Smooth muscle cell (in vitro differentiated cells): ENCODE measurements around the gene MAML3. TPM values are rescaled to one million over a fixed set of nuclear protein-coding genes. Genes with fewer than 3 reads are reported as not detected.

Source experiments
- DNase-seq: peaks from one replicate; lab custom pipeline; 2025; ENCODE audit not compliant: unreplicated experiment; lab: John Stamatoyannopoulos, UW
- H2AFZ ChIP-seq: fragments of 200-600 bp; sonication (generic); 2 replicates; pipeline ENCODE4 v1.6.0; 2016; ENCODE audit warnings: antibody characterized with exemption, low read depth, mild to moderate bottlenecking
- H3F3A ChIP-seq: fragments of 200-600 bp; sonication (generic); 2 replicates; pipeline ENCODE4 v1.6.0; 2017; ENCODE audit warnings: antibody characterized with exemption, low read depth
- H3K27ac ChIP-seq: fragments of 200-600 bp; sonication (generic); 2 replicates; pipeline ENCODE4 v1.5.1; 2016; ENCODE audit warnings: low read depth, mild to moderate bottlenecking
- H3K27me3 ChIP-seq: fragments of 200-600 bp; sonication (generic); 2 replicates; pipeline ENCODE4 v1.6.1; 2016; ENCODE audit warnings: low read depth, mild to moderate bottlenecking
- H3K36me3 ChIP-seq: fragments of 200-600 bp; sonication (generic); 2 replicates; pipeline ENCODE4 v1.5.1; 2016; ENCODE audit warnings: low read depth
- H3K4me1 ChIP-seq: fragments of 200-600 bp; sonication (generic); 2 replicates; pipeline ENCODE4 v1.5.1; 2016; ENCODE audit warnings: low read depth
- H3K4me2 ChIP-seq: fragments of 200-600 bp; sonication (generic); 2 replicates; pipeline ENCODE4 v1.6.0; 2016; ENCODE audit warnings: mild to moderate bottlenecking
- H3K4me3 ChIP-seq: fragments of 200-600 bp; sonication (generic); 2 replicates; pipeline ENCODE4 v1.5.1; 2016; ENCODE audit warnings: mild to moderate bottlenecking
- H3K79me2 ChIP-seq: fragments of 200-600 bp; sonication (generic); 2 replicates; pipeline ENCODE4 v1.6.0; 2016; ENCODE audit warnings: low read depth, mild to moderate bottlenecking
- H3K9ac ChIP-seq: fragments of 200-600 bp; sonication (generic); 2 replicates; pipeline ENCODE4 v1.6.0; 2016; ENCODE audit warnings: low read depth
- H3K9me3 ChIP-seq: fragments of 200-600 bp; sonication (generic); replicated peaks from 2 replicates; pipeline ENCODE4 v1.5.1; 2016; ENCODE audit warnings: low read depth
- H4K20me1 ChIP-seq: fragments of 200-600 bp; sonication (generic); 2 replicates; pipeline ENCODE4 v1.6.0; 2016; ENCODE audit warnings: low read depth
- CTCF ChIP-seq: fragments of 200-600 bp; sonication (generic); IDR thresholded peaks from 2 replicates; pipeline ENCODE4 v1.5.1; 2017; ENCODE audit warnings: borderline replicate concordance, mild to moderate bottlenecking, antibody characterized with exemption; ENCODE audit not compliant: insufficient read depth, poor library complexity, severe bottlenecking
- WGBS: methylation state at CpG from one replicate; pipeline ENCODE4 v1.1.7; 2016; ENCODE audit warnings: low lambda C conversion rate; 5-methylcytosine and 5-hydroxymethylcytosine counted together
- polyA plus RNA-seq: library from polyadenylated mRNA; unstranded; fragments of >200 nt; fragmentation: Nextera tagmentation; extraction: Ambion mirVana; gene quantifications from 2 replicates; pipeline ENCODE4 v1.2.1, GENCODE V29; 2016
- total RNA-seq: library from RNA; depleted of rRNA; stranded (reverse); fragments of >200 nt; gene quantifications from 2 replicates; pipeline ENCODE4 v1.2.3, GENCODE V29; 2014

Gene MAML3
- total and polyA plus RNA-seq, 2 experiments from 2014 or later: 4.9 to 12.6 TPM

DNA sequence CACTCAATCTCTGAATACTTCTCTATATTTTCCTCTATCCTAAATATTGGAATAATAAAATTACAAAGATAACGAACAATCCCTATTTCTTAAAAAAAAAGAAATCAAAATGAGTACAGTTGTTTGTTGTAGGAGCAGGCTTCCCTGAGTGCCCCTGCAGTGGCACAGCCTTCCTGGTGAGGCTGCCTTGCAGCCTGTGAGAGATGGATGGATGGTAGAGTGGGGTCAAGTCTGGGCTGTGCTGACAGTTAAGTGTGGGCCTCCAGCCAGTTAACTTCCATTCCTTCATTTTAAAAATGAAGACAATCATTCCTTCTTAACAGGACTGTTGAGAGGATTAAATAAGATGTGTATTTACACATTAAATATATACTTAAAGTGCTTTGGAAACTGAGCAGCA lies 351.5 kb downstream of the MAML3 start:
- H3K79me2 ChIP-seq: peaks cover 26% of the 10 kb centered on the region
- DNase-seq: no peak
- H3K4me1 ChIP-seq: peaks cover 9% of the 10 kb centered on the region
- 95% methylated on average over 1 of the region's 1 CpG for WGBS
- H2AFZ ChIP-seq: no peak overlapping the region
- no peak overlapping the region for H3K4me3 ChIP-seq
- H3F3A ChIP-seq: peaks cover 5% of the 10 kb centered on the region
- H3K4me2 ChIP-seq: no peak overlapping the region
- no peaks in the 10 kb centered on the region for H3K36me3 ChIP-seq
- no peak overlapping the region for H3K9ac ChIP-seq
- no peaks in the 10 kb centered on the region for H3K9me3 ChIP-seq
- H4K20me1 ChIP-seq: peaks cover 38% of the 10 kb centered on the region
- no peak for TF ChIP-seq CTCF
- no peak overlapping the region for H3K27ac ChIP-seq
- H3K27me3 ChIP-seq: no peaks in the 10 kb centered on the region

DNA sequence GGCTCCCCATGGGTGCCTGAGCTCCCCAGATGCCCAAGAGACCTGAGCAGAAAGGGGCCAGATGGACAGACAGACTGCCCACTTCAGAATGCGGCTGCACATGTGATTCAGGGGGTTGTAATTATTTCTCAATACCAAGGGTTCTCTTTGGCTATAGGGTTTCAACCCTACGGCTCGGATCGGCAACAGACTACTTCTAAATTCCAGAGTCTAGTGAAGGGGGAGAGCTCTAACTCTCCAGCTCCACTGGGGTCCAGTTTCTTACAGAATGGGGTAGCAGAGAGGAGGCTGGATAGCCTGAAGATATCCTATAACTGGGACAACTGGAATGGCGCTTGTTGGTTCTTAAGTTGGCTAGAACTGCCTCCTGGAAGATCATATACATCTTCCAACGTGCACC lies 352.1 kb downstream of the MAML3 start:
- H3K4me2 ChIP-seq: no peak overlapping the region
- no peak for DNase-seq
- TF ChIP-seq CTCF: no peak
- H3K9ac ChIP-seq: no peak overlapping the region
- H3K27ac ChIP-seq: no peak overlapping the region
- no peak overlapping the region for H2AFZ ChIP-seq
- no peak overlapping the region for H3K4me3 ChIP-seq
- 98% methylated on average over 6 of the region's 6 CpGs for WGBS
- H3K4me1 ChIP-seq: peaks cover 9% of the 10 kb centered on the region
- peaks cover 32% of the 10 kb centered on the region for H4K20me1 ChIP-seq
- peaks cover 23% of the 10 kb centered on the region for H3K79me2 ChIP-seq
- peaks cover 5% of the 10 kb centered on the region for H3F3A ChIP-seq
- no peaks in the 10 kb centered on the region for H3K27me3 ChIP-seq
- H3K36me3 ChIP-seq: no peaks in the 10 kb centered on the region
- H3K9me3 ChIP-seq: no peaks in the 10 kb centered on the region

- Histone ChIP-seq H3K79me2 (peaks cover 9% of the 10 kb centered on the region), H3K36me3 (no peaks in the 10 kb centered on the region), H3K27me3 (no peaks in the 10 kb centered on the region), H3K9me3 (no peaks in the 10 kb centered on the region), H3K27ac (no peak overlapping the region), H3F3A (peaks cover 15% of the 10 kb centered on the region), H2AFZ (no peak overlapping the region), H3K4me2 (no peak overlapping the region), H3K4me1 (peaks cover 9% of the 10 kb centered on the region), H4K20me1 (peaks cover 26% of the 10 kb centered on the region), H3K4me3 (no peak overlapping the region), H3K9ac (no peak overlapping the region)
- DNase-seq: no peak
- WGBS: 78% methylated on average over 4 of the region's 4 CpGs
- no peak for TF ChIP-seq CTCF
Measured at GRCh38 chr4:139800082-139800481, 353.9 kb downstream of the MAML3 start.

DNA sequence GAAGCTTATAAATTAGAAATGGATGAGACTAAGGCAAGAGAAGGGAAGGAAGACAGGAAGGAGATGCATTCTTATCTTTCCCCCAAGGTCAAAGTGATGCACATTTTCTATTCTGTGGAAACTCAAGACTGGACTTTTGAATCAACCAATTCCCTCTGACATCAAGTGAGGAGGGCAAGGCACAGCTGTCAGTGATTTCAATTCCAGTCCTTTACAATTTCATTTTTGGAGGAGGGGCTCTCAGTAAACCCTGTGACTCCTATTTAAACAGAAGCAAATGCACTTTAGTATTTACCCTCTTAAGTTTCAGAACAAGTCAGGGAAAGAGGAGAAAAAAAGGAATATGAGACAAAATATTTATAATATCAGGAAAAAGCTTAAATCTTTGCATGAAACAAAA lies 354.4 kb downstream of the MAML3 start:
- Histone ChIP-seq H2AFZ (no peak overlapping the region), H3K4me1 (peaks cover 9% of the 10 kb centered on the region), H3K79me2 (peaks cover 9% of the 10 kb centered on the region), H3F3A (peaks cover 18% of the 10 kb centered on the region), H3K27ac (no peak overlapping the region), H3K9me3 (no peaks in the 10 kb centered on the region), H3K9ac (no peak overlapping the region), H4K20me1 (peaks cover 29% of the 10 kb centered on the region), H3K4me3 (no peak overlapping the region), H3K36me3 (no peaks in the 10 kb centered on the region), H3K27me3 (no peaks in the 10 kb centered on the region), H3K4me2 (no peak overlapping the region)
- TF ChIP-seq CTCF: no peak
- no peak for DNase-seq
